Stimulated activated CD4-positive, alpha-beta T cell treated with anti-CD3 and anti-CD28 coated beads, Interleukin-1b, Interleukin-23, amount 100 ng/mL, for 24 hours (primary cell): ENCODE measurements around the gene CROCC.

Source experiments
- DNase-seq, 4 experiments: peaks; one replicate each; pipeline ENCODE4 v3.0.0-alpha.2; 2020; ENCODE audit warnings: low read depth in 4 of 4, low spot score in 1 of 4

The CROCC gene

DNA sequence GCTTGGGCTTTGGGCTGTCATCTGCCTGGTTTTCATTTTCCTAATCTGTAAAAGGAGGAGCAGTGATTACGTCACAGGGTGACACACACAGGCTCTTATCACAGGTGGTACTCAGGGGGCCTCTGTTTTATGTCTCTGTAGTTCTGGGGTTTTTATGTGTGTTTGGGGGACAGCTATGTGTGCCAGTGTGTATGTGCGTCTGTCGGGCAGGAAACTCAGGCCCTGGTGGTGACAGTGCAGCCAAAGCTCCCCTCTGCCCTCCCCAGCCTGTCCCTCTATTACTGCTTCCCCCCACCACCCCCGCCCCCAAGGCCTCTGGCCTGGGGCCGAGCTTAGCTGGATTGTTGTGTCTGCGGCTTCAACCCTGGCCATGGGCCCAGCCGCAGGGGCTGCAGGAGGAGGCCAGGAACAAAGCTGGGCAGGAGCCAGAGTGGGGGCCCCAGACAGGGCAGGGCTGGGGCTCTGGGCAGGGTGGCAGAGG, 45.4 kb downstream of the CROCC start:
- no peak for DNase-seq

DNA sequence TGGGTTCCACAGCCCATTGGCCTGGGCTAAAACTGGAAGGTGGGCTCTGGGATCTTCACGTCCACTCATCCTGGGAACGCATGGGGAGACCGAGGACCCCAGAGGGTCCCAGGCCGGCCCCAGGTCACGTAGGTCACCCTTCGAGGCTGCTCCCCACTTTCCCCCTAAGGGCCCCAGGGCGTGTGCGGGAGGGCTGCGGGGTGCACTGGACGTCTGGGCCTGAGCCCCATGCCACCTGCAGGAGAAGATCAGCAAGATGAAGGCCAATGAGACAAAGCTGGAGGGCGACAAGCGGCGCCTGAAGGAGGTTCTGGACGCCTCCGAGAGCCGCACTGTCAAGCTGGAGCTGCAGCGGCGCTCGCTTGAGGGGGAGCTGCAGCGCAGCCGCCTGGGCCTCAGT, 46.2 kb downstream of the CROCC start:
- no peak for DNase-seq

DNA sequence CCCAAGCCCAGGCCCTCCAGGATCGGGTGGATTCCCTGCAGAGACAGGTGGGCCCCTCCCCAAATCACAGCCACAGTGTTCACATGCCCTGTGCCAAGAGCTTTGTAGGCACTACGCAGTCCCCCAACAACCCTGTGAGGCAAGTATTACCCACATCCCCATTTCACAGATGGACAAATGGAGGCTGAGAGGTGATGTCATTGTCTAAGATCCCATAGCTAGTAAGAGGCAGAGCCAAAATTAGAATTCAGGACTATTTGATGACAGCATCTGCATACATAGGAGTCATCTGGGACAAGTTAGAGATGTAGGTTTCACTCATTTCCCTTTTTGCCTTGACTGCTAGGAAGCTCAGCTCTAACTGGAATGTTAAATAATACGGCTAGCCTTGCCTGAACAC, 46.6 kb downstream of the CROCC start:
- DNase-seq, result no peak

DNA sequence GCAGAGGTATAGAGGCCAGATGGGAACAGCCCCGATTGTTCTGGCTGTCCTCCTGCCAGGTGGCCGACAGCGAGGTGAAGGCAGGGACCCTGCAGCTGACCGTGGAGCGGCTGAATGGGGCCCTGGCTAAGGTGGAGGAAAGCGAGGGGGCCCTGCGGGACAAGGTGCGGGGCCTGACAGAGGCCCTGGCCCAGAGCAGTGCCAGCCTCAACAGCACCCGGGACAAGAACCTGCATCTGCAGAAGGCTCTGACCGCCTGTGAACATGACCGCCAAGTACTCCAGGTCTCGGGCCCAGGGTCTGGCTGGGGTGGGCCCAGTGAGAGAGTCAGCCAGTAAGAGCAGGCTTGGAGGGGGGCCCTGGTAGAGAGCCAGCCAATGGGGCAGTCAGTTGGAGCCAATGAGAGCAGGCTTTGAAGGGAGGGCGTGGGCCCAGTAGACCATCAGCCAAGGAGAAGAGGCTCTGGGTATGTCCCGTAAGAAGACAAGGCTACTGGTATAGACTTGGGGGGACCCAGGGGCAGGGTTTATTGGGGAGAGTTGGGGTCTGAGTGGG, 47.4 kb downstream of the CROCC start:
- DNase-seq, result no peak

DNA sequence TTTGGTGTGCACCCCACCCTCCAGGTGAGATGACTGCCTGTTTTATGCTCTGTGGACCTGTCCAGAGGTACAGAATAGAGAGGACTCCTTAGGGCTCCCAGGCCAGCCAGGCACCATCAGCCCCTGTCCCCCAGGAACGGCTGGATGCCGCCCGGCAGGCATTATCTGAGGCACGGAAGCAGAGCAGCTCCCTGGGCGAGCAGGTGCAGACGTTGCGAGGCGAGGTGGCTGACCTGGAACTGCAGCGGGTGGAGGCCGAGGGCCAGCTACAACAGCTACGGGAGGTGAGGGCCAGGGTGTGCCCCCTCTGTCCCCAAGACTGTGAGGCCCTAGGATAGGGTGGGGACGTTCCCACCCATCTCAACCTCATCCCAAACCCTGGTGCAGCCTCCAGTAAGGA, 47.9 kb downstream of the CROCC start:
- no peak for DNase-seq

DNA sequence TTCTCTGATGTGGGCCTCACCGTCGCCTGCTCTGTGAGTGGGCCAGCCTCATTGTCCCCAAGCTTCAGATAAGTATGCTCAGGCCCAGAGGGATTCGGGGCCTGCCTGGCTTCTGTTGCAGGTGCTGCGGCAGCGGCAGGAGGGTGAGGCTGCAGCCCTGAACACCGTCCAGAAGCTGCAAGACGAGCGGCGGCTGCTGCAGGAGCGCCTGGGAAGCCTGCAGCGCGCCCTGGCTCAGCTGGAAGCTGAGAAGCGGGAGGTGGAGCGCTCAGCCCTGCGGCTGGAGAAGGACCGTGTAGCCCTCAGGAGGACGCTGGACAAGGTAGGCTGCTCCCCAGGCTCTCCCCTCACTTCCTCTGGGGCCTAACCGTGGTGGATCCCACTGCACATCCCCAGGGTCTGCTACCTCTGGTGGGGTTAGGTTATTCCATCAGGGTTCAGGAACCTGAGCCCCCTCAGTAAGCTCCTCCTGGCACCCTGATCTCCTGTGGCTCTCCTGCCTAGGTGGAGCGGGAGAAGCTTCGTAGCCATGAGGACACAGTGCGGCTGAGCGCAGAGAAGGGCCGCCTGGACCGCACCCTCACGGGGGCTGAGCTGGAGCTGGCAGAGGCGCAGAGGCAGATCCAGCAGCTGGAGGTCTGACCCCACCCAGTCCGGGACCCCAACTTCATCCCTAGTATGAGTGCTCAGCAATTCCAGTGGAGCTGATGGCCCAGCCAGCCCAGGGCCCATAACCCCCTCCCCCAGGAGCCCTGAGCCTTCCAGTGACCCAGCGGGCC, 48.6 kb downstream of the CROCC start:
- DNase-seq, result no peak

DNA sequence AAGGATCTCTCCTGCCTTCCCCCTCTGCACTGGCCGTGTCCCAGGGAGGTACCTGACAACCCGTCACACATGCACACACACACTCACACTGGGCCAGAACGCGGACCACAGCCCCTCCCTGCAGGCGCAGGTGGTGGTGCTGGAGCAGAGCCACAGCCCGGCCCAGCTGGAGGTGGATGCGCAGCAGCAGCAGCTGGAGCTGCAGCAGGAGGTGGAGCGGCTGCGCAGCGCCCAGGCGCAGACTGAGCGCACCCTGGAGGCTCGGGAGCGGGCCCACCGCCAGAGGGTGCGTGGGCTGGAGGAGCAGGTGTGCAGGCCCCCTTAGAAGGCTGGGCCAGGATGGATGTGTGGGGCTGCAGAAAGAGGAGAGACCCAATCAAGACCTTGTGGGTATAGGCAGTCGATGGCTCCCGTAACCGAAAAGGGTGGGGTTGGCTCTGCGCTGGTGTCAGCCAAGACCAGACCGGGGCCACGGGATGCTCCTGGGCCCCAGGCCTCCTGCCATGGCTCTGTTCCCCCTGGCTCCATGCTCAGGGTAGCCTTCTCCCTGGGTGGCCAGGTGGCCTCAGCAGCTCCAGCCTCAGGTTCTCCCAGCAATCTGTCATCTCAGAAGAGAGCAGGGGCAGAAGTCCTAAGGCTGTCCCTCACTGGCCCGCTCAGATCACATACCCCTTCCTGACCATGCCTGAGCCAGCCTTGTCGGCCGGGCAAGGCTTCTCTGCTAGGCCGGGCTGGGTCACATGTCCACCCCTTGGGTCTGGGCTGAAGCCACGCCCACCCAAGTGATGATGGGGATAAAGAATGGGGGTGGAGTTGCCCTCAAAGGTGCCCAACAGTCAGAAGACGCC, 49.8 kb downstream of the CROCC start:
- DNase-seq, result no peak

DNA sequence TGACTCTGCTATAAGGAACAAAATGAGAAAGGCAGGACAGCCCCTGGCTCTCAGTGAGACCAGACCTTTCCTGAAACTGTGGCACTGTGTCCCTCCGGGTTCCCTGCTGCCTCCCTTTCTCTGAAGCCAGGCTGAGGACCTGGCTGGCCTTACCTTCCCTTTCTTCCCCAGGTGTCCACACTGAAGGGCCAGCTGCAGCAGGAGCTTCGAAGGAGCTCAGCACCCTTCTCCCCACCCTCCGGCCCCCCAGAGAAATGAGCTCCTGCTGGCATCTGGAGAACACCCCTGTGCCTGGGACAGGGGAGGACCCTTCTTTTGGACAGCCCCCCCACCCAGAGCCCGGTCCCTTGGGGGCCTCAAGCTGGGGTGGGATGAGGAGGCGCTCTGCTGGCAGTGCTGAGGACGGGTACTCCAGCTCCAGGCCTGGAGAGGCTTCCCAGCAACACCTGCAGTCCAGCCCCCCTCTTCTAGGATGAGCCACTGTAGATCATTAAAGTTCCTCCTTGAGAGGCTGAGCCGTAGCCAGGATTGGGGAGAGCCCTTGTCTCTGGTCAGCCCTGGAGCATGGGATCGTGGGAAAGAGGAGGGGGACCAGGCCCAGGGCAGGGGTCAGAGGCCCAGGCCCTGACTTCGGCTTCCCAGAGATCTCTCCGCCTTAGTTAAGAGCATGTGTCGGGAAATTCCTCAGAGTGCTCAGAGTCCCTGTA, 50.6 kb downstream of the CROCC start:
- no peak for DNase-seq

DNA sequence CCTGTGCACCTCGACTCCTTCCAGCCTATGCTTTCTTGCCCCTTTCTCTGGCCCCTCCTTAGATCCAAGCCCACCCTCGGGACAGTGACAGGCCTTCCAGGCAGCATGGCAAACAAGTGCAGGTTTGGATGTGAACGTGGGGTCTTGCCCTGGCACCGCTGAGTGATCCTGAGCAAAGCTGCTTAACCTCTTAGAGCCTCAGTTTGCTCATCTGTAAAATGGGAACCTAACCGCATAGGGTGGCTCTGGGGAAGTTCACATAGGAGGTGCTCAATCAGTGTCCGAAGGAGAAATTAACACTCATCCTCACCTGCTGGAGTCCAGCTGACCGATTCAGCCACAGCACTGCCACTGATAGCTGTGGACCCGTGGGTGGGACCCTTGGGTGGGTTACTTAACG, 51.5 kb downstream of the CROCC start:
- DNase-seq, result no peak

DNA sequence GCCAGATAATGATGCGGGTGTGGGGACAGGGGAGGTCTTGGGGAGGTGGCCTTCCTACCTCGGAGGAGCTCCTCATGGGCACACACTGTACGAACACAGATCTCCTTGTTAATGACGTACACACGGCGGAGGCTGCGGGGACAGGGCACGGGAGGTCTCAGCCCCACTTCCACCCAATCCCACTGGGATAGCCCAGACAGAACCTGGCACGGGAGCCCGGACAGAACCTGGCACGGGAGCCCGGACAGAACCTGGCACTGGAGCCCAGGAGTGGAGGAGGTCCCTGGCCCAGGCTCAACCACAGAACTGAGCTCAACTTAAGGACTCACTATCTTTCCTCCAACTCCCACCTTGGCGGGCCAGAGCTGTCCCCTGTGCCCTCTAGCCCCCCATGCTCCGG, 53.5 kb downstream of the CROCC start:
- DNase-seq, result no peak

DNA sequence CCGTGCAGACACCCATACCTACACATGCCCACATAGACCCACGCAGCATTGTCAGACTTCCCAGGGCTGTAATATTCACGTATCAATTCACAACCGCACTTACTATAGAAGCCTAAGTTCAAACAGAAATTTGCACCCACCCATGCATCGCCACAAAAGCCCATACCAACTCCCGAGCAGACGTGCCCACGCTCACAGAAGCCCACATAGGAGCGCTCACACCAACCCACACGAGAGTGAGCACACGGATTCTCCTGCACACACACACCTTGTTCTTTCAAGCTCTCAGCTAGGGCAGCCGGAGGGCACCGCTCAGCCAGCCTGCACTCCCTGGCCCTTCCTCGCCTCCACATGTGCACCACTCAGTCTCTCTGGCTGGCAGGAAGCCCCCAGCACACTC, 54.1 kb downstream of the CROCC start:
- no peak for DNase-seq

DNA sequence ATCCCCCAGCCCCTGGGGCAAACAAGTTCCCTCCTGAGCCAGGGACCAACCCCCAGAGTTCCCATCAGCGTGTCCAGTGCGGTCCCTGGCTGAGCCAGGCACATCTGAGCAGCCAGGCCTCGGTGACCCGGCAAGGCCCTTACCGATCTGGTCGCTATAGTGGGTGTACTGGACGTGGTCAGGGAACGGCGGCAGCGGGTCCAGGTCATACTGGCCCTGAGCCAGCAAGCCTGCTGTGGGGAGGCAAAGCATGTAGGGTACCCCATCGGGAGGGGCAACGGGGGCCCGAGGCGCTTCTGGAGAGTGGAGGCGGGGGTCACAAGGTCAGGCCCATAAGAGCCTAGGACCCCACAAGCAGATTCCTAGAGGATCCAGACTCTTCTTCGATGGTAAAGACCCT, 55.2 kb downstream of the CROCC start:
- DNase-seq, result no peak

DNA sequence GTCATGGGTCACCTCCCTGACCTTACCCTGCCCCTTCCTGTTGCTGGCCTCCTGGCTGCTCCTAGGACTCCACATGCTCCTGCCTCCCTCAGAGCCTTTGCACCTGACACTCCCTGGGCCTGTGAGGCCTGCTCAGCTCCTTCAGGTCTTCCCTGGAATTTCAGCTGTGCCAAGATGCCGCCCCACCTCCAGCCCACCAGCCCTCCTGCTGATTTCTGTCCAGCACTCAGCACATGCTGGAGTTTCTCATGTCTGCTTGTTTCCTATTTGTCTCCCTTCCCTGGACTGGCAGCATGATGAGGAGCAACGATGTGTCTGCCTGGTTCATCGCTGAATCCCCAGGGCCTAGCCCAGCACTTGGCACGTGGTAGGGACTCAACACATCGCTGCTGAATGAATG, 55.6 kb downstream of the CROCC start:
- no peak for DNase-seq

DNA sequence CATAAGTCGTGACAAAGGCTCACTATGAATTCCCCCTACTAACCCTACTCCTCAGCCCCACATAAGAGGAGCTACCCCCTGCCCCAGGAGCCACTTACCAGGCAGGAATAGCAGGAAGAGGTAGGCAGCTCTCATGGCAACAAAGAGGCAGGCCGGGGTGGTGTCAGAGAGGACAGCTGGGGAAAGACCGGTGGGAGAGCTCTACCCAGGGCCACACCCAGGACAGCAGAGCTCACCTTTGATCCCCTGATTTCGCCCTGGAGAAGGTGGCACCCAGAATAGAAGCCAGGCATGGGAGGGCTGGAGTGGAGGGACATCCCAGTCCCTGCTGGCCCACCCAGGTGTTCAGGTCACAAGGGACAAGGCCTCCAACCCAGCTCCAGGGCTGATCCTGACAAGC, 56.4 kb downstream of the CROCC start:
- DNase-seq, result no peak

DNA sequence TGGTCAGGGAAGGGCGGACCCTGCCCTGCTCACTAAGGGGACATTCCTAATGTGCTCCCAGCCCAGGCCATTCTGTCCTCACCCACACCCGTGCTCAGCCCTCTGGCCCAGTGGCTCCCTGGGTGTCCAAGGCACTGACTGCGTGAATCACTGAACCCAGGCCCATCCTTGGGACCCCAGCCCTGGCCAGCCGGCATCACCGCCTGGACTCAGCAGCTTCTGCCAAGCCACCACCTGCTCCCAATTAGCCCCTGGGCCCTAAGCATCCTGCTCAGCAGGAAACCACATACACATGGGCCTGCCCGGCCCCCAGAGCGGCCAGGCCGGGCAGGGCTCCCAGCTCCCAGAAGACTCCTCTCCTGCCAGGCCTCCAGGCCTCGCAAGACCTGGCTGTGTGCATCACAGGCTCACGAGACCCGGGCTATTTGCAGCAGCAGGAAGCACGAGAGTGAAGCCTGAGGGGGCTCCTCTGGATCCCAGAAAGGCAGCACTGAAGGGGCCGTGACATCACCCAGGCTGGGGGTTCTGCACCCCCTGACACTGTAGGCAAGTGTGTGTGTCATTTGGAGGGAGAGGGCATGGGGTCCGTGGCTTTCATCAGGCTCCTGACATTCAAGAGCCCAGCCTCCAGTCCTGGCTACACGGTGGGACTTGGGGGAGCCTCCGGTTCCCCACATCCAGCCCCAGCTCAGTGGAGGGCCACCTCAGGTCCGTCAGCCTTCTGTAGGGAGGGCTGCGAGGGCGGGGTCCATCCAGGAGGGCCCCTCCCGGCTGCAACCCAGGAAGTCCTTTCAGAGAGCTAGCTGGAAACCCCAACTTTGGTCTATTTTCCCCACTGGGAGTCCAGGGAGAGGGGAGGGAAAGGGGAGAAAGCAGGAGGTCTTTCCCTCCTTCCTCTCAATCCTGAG, 57.1 kb downstream of the CROCC start:
- no peak for DNase-seq

DNA sequence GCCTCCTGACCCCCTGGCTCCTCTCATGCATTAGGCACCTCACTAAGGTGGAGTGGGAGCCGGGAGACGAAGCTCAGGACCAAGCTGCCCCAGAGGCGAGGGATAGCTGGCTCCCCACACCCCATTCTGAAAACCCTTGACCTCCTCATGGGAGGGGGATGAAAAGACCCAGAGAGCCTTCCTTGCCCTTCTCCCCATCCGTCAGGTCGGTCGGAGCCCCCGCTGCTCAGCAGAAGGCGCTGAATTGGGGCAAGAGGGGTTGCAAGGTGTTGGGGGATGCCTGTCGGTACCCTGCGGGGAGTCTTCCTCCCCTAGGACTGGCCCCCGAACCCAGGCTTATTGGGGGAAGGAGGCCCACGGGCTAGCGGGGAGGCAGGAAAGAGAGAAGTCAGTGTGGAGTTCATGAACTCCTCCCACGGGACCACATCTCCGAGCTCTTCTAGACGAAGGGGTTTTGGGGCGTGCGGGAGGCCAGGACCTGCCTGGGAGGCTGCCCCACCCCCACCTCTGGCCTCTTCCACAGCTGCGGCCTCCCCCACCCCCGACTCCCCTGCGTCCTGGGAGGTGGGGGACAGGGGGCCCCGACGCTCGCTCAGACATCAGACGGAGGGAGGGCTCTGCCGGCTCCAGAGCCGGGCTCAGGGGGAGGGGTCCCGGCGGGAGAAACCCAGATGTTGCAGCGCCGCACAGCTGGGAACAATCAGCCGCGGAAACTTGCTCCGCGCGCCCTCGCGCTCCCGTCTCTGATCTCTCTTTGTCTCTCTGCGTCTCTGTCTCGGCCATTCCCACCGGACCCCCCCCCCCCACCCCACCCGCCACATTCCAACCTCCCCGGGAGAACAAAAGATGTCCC, 58.0 kb downstream of the CROCC start:
- DNase-seq, result no peak

DNA sequence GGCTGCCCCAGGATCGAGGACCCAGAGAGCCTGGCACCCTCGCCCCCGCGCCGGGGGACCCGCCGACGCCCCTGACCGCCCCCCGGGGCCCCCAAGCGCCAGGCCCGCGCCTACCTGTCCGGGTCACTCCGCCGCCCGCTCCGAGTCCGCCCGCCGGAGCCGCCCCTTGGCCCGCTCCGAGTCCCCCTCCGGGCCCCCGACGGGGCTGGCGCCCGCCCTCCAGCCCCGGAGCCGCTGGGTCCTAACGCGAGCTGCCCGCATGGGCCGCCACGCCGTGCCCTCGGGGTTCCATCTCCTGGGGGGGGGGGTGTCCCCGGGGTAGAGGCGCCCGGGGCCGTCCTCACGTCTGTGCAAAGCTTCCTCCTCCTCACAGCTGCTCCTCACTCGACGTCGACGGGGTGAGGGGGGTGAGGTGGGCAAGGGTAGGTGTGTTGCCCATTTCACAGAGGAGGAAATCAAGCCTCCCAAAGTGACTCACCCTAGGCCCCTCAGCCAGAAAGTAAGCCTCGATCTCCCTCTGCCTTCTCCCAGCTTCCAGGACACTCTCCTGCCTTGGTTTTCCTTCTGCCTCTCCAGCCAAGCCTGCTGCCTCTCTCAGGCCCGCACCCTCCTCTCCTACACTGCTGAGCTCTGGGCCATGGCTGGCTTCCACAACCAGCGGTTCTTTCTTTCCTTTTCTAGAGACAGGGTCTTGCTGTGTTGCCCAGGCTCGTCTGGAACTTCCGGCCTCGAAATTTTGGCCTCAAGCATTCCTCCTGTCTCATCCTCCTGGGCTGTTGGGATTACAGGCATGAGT, 58.9 kb downstream of the CROCC start, which contains the start of gene MFAP2:
MFAP2 (minus strand) TSS at position 148 of the 796 bp plus-strand sequence. CDS start 2,347 bp downstream, outside the sequence.
- no peak for DNase-seq

DNA sequence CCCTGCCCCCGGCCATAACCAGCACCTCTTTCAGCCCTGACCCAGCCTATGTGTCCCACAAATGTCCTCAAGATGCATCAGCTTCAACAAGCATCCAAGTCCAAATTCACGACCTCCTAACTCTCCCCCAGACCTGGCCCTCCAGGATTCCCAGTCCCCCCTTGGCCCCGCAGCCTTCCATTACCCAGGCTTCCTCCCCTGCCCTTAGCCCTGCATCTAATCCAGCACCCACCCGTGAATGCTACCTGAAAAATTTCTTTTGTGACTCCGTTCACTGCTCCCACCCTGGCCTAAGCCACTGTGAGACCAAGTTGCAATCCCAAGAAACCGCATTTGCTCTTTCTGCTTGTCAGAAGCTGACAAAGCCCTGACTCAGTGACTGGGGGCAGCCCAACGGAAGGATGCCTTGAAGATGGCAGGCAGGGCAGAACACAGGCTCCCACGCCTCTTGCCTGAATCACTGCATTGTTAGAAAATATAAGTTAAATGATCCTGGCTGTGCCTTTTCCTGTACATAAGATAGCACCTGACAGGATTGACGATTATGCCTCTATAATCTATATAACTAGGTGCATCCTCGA, 59.6 kb downstream of the CROCC start:
- DNase-seq, result no peak
